Muscle layer of colon (tissue), 2 donors: Measurements from ENCODE around the gene TLL2.

Source experiments
- H3K27ac ChIP-seq: one replicate; pipeline ENCODE4 v1.7.0; 2013; ENCODE audit warnings: low read depth, mild to moderate bottlenecking, low read length, moderate library complexity
- H3K27me3 ChIP-seq, 2 donors: one replicate each; pipeline ENCODE4 v1.7.0; 2013; ENCODE audit warnings: low read length in 2 of 2, mild to moderate bottlenecking in 2 of 2; ENCODE audit not compliant: insufficient read depth in 2 of 2, control insufficient read depth in 1 of 2
- H3K36me3 ChIP-seq: one replicate; pipeline ENCODE4 v1.7.0; 2013; ENCODE audit warnings: mild to moderate bottlenecking, low read length; ENCODE audit not compliant: insufficient read depth
- H3K4me1 ChIP-seq: one replicate; pipeline ENCODE4 v1.7.0; 2013; ENCODE audit warnings: mild to moderate bottlenecking, low read length; ENCODE audit not compliant: insufficient read depth
- H3K4me3 ChIP-seq, 2 donors: one replicate each; pipeline ENCODE4 v1.7.0; 2013; ENCODE audit warnings: low read length in 2 of 2, low read depth in 1 of 2, mild to moderate bottlenecking in 1 of 2, moderate library complexity in 1 of 2
- H3K9ac ChIP-seq: one replicate; pipeline ENCODE4 v1.7.0; 2013; ENCODE audit warnings: low read length
- H3K9me3 ChIP-seq: one replicate; pipeline ENCODE4 v1.7.0; 2013; ENCODE audit warnings: mild to moderate bottlenecking, low read length
- donor health status: abdominal sarcoma.
- donor health status: Adenocarcinoma of cecum.

TLL2 gene

DNA sequence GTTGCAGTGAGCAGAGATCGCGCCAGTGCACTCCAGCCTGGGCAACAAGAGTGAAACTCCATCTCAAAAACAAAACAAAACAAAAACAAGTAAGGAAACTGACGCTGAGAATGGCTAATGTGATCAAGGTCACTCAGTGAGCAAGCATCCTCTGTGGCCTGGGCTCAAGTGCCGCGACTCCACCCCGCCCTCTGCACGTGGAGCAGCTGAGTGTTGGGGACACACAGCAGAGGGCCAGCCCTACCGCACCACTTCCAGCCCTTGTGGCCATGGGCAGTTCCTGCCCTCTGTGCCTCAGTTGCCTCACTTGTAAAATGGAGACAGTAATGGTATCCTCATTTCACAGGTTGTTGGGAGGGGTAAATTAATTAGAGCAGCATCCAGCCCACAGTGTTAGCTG lies 134.0 kb downstream of the TLL2 start:
- H3K4me3 ChIP-seq = no peak overlapping the region
- no peaks in the 10 kb centered on the region for H3K27me3 ChIP-seq
- no peaks in the 10 kb centered on the region for H3K9me3 ChIP-seq
- no peak overlapping the region for H3K9ac ChIP-seq
- peaks cover 48% of the 10 kb centered on the region for H3K4me1 ChIP-seq
- no peaks in the 10 kb centered on the region for H3K36me3 ChIP-seq
- H3K27ac ChIP-seq = no peak overlapping the region

DNA sequence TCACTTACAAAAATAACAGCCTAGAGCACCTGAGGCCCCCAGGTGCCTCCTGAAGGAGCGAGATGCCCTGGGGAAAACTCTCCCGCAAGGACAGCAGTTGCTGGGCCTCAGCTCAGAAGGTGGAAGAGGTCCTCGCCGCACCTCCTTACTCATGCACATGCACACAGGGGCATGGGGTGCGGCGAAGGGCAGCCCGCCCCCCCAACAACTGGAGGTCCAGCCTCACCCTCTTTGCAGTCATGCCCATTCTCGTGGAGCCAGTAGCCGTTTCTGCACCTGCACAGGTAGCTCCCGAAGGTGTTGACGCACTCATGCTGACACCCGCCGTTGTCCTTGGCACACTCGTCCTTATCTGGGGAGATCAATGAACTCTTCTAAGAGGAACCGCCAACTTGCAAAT lies 135.0 kb downstream of the TLL2 start:
- Histone ChIP-seq H3K9ac (no peak overlapping the region), H3K27me3 (no peaks in the 10 kb centered on the region), H3K4me3 (no peak overlapping the region), H3K4me1 (peaks cover 48% of the 10 kb centered on the region), H3K27ac (no peak overlapping the region), H3K9me3 (no peaks in the 10 kb centered on the region), H3K36me3 (no peaks in the 10 kb centered on the region)

DNA sequence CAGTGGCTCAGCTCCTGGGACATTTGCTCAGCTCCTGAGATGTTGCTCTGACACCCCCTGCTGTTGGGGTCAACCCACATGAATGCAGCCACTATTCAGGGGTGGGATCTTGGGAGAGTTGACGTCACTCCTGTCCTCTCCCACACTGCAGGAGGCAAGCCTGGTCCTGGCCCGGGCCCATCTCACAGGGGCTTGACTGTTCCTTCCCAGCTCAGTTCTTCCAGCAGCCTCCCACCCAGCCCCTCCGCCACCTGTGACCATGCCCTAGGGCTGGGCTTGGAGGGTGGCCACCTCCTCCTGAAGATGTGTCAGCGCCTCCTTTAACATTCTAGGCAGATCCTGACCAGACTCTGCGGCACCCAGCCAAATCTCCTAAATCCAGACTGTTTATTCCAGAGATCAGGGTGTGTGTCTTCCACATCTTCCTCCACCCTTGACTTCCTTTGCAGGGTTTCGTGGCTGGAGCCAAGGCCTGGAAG lies 135.9 kb downstream of the TLL2 start:
- Histone ChIP-seq H3K4me1 (peaks cover 48% of the 10 kb centered on the region), H3K9me3 (no peaks in the 10 kb centered on the region), H3K9ac (no peak overlapping the region), H3K4me3 (no peak overlapping the region), H3K27me3 (no peaks in the 10 kb centered on the region), H3K36me3 (no peaks in the 10 kb centered on the region), H3K27ac (no peak overlapping the region)

DNA sequence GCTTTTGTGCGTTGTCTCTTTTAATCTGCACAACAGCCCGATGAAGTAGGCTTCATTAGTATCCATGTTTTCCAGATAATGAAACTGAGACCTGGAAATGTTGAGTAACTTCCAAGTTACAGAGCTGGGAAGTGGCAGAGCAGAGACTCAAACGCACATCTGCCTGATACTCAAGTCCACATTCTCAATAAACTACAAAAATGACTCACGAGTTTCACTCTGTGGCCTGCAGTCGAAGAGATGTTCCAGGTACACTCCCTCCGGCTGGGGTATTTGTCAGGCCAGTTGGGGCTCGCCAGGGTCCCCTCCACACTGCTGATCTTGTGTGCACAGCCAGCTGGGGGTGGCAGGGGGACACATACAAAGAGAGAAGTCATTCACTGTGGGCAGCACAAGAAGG lies 137.2 kb downstream of the TLL2 start:
- Histone ChIP-seq H3K9ac (no peak overlapping the region), H3K36me3 (no peaks in the 10 kb centered on the region), H3K27me3 (no peaks in the 10 kb centered on the region), H3K4me3 (no peak overlapping the region), H3K27ac (no peak overlapping the region), H3K4me1 (peaks cover 47% of the 10 kb centered on the region), H3K9me3 (no peaks in the 10 kb centered on the region)

DNA sequence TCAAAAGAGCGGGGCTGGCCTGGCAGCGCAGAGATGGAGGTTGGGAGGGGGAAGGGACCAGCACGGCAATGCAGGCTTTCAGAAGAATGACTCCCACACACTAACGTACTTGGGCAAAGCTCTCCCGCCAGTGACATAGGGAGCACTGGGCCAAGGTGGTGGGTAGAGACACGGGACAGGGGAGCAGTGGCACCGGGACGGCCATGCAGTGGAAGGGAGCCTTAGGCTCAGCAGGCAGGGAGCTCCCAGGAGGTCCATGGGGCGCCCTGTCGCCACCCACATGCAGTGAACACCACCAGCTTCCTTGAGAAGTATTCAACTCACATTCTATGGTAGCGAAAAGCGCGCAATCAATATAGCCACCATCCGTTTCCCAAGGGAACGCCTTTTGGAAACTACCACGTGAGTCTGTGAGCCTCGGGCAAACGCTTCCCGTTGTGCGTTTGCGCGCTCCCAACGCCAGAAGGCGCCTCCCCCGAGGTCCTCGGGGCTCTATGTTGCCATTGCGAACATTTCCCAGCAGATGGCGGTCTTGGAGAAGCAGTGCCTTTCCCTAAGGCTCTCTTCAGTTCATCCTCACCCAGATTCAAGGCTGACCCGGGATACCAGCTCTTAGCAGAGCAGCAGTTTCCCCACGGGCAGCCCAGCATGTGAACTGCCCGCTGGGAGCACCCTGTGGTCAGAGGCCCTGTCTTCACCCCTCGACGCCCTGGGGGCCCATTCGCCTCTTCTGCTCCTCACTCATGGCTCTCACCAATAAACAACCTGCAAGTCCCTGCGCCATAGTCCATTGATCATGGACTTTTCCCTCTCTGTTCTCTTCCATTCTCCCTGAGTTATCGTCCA lies 138.5 kb downstream of the TLL2 start:
- peak overlapping the region in 1 of 2 donors; percentile 57 for H3K4me3 ChIP-seq
- H3K36me3 ChIP-seq = no peaks in the 10 kb centered on the region
- H3K9me3 ChIP-seq = no peaks in the 10 kb centered on the region
- no peaks in the 10 kb centered on the region for H3K27me3 ChIP-seq
- H3K4me1 ChIP-seq = peaks cover 40% of the 10 kb centered on the region
- H3K9ac ChIP-seq = no peak overlapping the region
- H3K27ac ChIP-seq = no peak overlapping the region

DNA sequence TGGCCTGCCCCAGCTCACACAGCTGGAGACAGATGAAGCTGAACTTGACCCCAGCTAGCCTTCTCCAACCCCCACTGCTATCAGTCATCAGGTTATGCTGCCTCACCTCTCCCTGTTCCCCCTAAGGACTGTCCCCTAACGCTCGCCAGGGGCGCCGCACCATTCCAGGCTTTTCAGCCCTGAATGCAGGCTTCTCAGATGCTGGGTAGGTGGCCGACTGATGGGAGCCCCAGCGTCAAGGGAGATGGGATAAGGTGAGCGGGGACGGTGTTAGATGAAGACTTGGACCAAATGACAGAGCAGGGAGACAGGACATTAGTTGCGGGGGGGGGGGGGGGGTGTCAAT lies 139.1 kb downstream of the TLL2 start:
- H3K36me3 ChIP-seq = no peaks in the 10 kb centered on the region
- H3K4me3 ChIP-seq = peak overlapping the region in 1 of 2 donors; percentile 57
- H3K27ac ChIP-seq = no peak overlapping the region
- peaks cover 40% of the 10 kb centered on the region for H3K4me1 ChIP-seq
- H3K9ac ChIP-seq = no peak overlapping the region
- H3K9me3 ChIP-seq = no peaks in the 10 kb centered on the region
- H3K27me3 ChIP-seq = no peaks in the 10 kb centered on the region

DNA sequence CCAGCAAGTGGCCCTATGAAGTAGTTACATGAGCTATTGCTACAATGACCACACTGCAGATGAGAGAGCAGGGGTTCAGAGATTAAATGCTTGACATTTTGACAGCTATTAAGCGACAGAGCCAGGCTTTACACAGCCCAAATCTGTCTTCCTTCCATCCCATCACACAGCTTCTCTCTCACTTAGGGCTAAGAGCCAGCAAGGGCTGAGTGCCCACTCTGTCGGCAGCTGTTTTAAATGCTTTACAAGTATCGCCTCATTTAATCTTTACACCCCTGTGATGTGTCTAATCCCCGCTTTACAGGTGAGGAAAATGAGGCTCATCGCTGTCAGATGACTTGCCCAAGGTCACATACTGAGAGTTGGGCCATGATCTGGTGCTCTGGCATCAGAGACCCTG lies 139.7 kb downstream of the TLL2 start:
- no peak overlapping the region for H3K9ac ChIP-seq
- H3K36me3 ChIP-seq = no peaks in the 10 kb centered on the region
- no peaks in the 10 kb centered on the region for H3K9me3 ChIP-seq
- H3K27me3 ChIP-seq = no peaks in the 10 kb centered on the region
- peaks cover 37% of the 10 kb centered on the region for H3K4me1 ChIP-seq
- no peak overlapping the region for H3K4me3 ChIP-seq
- no peak overlapping the region for H3K27ac ChIP-seq

DNA sequence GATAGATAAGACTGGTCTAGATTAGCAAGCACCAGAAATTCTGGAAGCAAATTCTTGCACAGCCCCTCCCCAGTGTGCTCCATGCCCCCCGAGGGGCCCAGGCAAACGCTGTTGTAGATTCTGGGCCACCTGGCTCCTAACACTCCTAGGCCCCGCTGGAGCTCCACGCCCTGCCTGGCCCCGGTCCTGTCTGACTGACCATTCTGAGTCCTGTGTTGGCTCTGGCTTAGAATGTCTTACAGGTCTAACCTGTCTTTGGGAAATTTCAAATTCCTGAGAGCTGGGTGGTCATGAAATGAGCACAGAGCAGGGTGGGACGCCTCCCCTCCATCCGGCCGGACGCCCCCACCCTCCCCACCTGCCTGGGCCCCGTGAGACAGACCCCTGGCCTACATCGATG lies 142.4 kb downstream of the TLL2 start:
- H3K4me1 ChIP-seq = peaks cover 10% of the 10 kb centered on the region
- no peak overlapping the region for H3K27ac ChIP-seq
- H3K4me3 ChIP-seq = no peak overlapping the region
- H3K9me3 ChIP-seq = no peaks in the 10 kb centered on the region
- no peak overlapping the region for H3K9ac ChIP-seq
- H3K27me3 ChIP-seq = no peaks in the 10 kb centered on the region
- H3K36me3 ChIP-seq = no peaks in the 10 kb centered on the region

DNA sequence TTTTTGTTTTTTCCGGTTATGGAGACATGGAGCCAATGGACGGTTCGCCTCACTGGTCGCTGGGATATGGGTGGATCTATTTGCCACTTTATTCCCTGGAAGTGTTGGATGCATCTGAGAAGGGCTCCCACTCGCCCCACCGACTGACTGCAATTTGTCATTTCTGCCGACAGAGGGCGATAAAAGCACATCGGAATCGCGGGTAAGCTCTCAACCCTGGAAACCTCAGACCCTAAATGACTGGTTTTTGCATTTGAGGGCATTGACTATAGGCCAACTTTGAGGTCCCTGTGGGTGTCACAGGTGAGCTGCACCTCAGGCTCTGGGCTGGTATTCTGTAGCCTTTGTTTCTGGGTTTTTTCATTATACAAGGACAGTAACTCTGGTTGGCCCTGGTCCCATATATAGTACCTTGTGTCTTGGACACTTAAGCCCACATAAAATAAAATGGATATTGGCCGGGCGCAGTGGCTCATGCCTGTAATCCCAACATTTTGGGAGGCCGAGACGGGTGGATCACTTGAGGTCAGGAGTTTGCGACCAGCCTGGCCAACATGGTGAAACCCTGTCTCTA lies 143.1 kb downstream of the TLL2 start:
- Histone ChIP-seq H3K9ac (no peak overlapping the region), H3K36me3 (no peaks in the 10 kb centered on the region), H3K4me1 (peaks cover 4% of the 10 kb centered on the region), H3K27me3 (no peaks in the 10 kb centered on the region), H3K9me3 (no peaks in the 10 kb centered on the region), H3K4me3 (no peak overlapping the region), H3K27ac (no peak overlapping the region)

DNA sequence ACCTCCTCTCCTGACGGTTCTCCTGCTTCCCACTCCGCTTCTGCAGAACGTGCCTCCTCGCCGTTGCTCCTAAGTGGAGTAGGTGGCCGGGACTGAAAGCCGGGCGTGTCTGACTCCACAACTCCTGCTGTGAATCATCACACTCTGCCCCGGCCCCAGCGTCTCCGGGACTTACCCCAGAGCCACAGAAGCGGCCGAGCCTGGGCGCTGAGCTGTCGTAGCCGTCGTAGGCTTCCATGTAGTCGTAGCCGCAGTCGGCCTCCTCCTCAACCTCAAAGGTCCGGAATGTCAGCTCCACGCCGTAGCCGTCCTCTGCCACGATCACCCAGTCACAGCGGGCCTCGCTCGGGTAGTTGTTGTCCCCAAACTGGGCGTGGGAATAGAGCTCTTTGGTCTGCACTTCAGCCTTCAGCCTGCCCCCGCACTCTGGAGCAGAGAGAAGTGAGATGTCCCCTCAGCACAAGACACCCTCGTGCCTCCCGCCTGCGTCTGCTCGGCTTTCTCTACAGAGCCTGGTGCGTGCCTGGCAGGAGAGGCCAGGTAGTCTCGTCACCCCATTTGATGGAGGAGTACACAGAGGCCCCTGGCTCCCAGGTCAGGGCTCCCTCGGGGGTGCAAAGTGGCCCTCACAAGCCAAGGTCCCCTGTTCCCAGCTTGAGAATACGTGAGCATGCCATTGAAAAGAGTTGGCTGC lies 143.7 kb downstream of the TLL2 start:
- Histone ChIP-seq H3K9me3 (no peaks in the 10 kb centered on the region), H3K9ac (no peak overlapping the region), H3K4me3 (no peak overlapping the region), H3K27ac (no peak overlapping the region), H3K27me3 (no peaks in the 10 kb centered on the region), H3K4me1 (no peaks in the 10 kb centered on the region), H3K36me3 (no peaks in the 10 kb centered on the region)

DNA sequence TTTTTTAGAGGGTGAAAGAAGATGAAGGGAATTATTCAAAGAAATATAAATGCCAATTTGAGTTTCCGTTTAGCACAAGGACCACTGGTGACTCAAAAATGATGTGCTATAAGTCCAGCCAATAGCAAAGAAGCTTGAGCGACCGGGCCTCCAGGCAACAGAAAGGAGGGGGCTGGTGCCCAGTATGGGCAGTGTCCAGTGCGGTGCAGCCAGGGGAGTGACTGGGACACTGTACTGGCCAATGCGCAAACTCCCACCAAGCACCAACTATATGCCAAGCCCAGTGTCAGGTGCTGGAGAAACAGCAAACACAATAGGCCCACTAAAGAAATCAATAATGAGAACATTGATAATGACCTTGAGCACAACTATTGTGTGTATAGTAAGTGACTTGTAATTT lies 144.8 kb downstream of the TLL2 start:
- Histone ChIP-seq H3K9ac (no peak overlapping the region), H3K36me3 (no peaks in the 10 kb centered on the region), H3K4me1 (no peaks in the 10 kb centered on the region), H3K4me3 (no peak overlapping the region), H3K27ac (no peak overlapping the region), H3K9me3 (no peaks in the 10 kb centered on the region), H3K27me3 (no peaks in the 10 kb centered on the region)
